Lower lobe of right lung (tissue), 2 donors: ENCODE results near the gene GALNT17. TPM values are rescaled to one million over a fixed set of nuclear protein-coding genes. Genes with fewer than 3 reads are reported as not detected.

Experiments used
- ATAC-seq, 2 donors: fragments of 200-7000 bp; cut with Tn5 transposase; one replicate each; pipeline ENCODE4 v1.9.1; 2020 to 2022; ENCODE audit warnings: mild to moderate bottlenecking in 2 of 2, moderate library complexity in 2 of 2
- DNase-seq: peaks from one replicate; pipeline ENCODE4 v3.0.0-alpha.2; 2020
- H3K27ac ChIP-seq: fragments of 200-600 bp; one replicate; pipeline ENCODE4 v1.8.0; 2022
- H3K27me3 ChIP-seq: fragments of 200-600 bp; one replicate; pipeline ENCODE4 v1.8.0; 2022; ENCODE audit warnings: low read depth
- H3K36me3 ChIP-seq: fragments of 200-600 bp; one replicate; pipeline ENCODE4 v1.8.0; 2022; ENCODE audit warnings: mild to moderate bottlenecking
- H3K4me1 ChIP-seq: fragments of 200-600 bp; one replicate; pipeline ENCODE4 v1.8.0; 2022
- H3K4me3 ChIP-seq: fragments of 200-600 bp; one replicate; pipeline ENCODE4 v1.8.0; 2022; ENCODE audit warnings: mild to moderate bottlenecking
- H3K9me3 ChIP-seq: fragments of 200-600 bp; one replicate; pipeline ENCODE4 v1.8.0; 2022
- intact Hi-C: fragments of 100-400 bp; cut with DNase I; formaldehyde crosslinking; loops from one replicate; pipeline ENCODE4 v1.11.0; 2022
- total RNA-seq: library from RNA; stranded (reverse); fragmentation: NEBNext Ultra II Directional; extraction: Animal tissue kit (Norgen Biotek cat#: 25700); gene quantifications from one replicate; pipeline ENCODE4 v1.2.1, GENCODE V29; 2021
- TF ChIP-seq, protein P1 (sequence below): fragments of 200-600 bp; IDR thresholded peaks from one replicate; pipeline ENCODE4 v1.8.0; 2022; ENCODE audit warnings: antibody characterized with exemption, mild to moderate bottlenecking
- donor health status: DM: no; HTN: yes; CAD: no; lungs with severe emphysema.

Gene GALNT17
- total RNA-seq, 1 donor from 2014 or later, result 6.6 TPM

DNA sequence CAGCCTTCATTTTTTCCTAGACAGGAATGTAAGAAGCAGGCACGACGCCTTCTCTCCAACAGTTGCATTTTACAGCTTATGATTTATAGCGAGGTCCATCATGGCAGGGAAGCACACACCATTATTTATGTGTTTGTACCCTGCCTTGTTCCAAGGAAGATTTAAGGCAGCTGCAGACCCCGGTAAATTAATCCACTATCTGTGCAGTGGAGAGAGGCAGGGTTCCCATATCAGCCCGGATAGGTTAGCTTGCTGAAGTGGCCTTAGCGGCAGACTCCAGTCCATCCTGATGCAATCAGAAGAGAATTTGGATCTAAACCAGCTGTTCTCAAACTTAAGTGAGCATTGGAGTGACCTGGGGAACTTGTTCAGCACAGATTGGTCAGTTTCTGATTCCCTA is 359.4 kb downstream of the GALNT17 start:
- DNase-seq, result no peak
- no peak for ATAC-seq

GRCh38 chr7:71495828-71496227 is 363.9 kb downstream of the GALNT17 start:
- no peak overlapping the region for H3K27ac ChIP-seq
- TF ChIP-seq, protein P1, sequence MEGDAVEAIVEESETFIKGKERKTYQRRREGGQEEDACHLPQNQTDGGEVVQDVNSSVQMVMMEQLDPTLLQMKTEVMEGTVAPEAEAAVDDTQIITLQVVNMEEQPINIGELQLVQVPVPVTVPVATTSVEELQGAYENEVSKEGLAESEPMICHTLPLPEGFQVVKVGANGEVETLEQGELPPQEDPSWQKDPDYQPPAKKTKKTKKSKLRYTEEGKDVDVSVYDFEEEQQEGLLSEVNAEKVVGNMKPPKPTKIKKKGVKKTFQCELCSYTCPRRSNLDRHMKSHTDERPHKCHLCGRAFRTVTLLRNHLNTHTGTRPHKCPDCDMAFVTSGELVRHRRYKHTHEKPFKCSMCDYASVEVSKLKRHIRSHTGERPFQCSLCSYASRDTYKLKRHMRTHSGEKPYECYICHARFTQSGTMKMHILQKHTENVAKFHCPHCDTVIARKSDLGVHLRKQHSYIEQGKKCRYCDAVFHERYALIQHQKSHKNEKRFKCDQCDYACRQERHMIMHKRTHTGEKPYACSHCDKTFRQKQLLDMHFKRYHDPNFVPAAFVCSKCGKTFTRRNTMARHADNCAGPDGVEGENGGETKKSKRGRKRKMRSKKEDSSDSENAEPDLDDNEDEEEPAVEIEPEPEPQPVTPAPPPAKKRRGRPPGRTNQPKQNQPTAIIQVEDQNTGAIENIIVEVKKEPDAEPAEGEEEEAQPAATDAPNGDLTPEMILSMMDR, result no peak
- H3K27me3 ChIP-seq, result no peaks in the 10 kb centered on the region
- no peaks in the 10 kb centered on the region for H3K9me3 ChIP-seq
- DNase-seq (no peak), ATAC-seq (no peak)
- no peaks in the 10 kb centered on the region for H3K36me3 ChIP-seq
- H3K4me3 ChIP-seq, result no peak overlapping the region
- no peaks in the 10 kb centered on the region for H3K4me1 ChIP-seq
- intact Hi-C loops, result no loop called here

More for the DNA sequence above, 359.4 kb downstream of the GALNT17 start:
- intact Hi-C loops, result no loop called here
- no peak overlapping the region for H3K27ac ChIP-seq
- no peaks in the 10 kb centered on the region for H3K27me3 ChIP-seq
- TF ChIP-seq, protein P1, result no peak
- no peaks in the 10 kb centered on the region for H3K4me1 ChIP-seq
- no peaks in the 10 kb centered on the region for H3K9me3 ChIP-seq
- H3K36me3 ChIP-seq, result no peaks in the 10 kb centered on the region
- H3K4me3 ChIP-seq, result no peak overlapping the region

DNA sequence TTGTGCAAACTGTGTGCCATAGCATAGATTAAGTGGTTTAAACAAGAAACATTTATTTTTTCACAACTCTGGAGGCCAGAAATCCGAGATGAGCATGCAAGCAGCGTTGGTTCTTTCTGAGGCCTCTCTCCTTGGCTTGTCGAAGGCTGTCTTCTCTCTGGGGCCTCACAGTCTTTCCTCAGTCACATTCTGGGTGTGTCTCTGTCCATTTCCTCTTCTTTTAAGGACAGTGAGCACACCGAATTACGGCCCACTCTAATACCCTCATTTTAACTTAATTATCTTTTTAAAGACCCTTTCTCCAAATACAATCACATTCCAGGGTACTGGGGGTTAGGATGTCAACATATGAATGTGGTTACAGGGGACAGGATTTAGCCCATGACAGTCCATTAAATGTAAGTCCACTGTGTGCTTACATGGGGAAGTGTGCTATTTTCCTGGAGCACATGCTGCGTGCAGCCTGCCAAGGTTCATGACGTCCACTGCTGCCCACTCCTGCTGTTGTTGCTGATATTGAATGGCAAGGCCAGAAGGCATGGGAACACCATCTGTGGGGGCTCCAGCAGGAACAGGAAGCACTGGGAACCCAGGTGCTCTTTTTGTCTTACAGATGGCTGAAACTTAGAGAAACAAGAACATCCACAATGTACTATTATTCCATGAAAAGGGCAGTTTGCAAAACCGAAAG is 365.5 kb downstream of the GALNT17 start:
- Histone ChIP-seq H3K36me3 (no peaks in the 10 kb centered on the region), H3K4me1 (no peaks in the 10 kb centered on the region), H3K9me3 (no peaks in the 10 kb centered on the region), H3K4me3 (no peak overlapping the region), H3K27ac (no peak overlapping the region), H3K27me3 (no peaks in the 10 kb centered on the region)
- ATAC-seq (no peak), DNase-seq (no peak)
- intact Hi-C loops, result no loop called here
- TF ChIP-seq, protein P1, result no peak

GRCh38 chr7:71498381-71498780 is 366.4 kb downstream of the GALNT17 start:
- ATAC-seq (no peak), DNase-seq (no peak)
- intact Hi-C loops, result no loop called here
- Histone ChIP-seq H3K27me3 (no peaks in the 10 kb centered on the region), H3K9me3 (no peaks in the 10 kb centered on the region), H3K27ac (no peak overlapping the region), H3K4me3 (no peak overlapping the region), H3K4me1 (no peaks in the 10 kb centered on the region), H3K36me3 (no peaks in the 10 kb centered on the region)
- TF ChIP-seq, protein P1, result no peak

GRCh38 chr7:71504697-71505441 is 372.9 kb downstream of the GALNT17 start:
- intact Hi-C loops, result no loop called here

More at GRCh38 chr7:71504697-71505441, 372.9 kb downstream of the GALNT17 start:
- DNase-seq (no peak), ATAC-seq (no peak)
- no peak overlapping the region for H3K4me3 ChIP-seq
- H3K27ac ChIP-seq, result no peak overlapping the region
- H3K4me1 ChIP-seq, result no peaks in the 10 kb centered on the region
- no peaks in the 10 kb centered on the region for H3K9me3 ChIP-seq
- TF ChIP-seq, protein P1, result no peak
- no peaks in the 10 kb centered on the region for H3K36me3 ChIP-seq
- H3K27me3 ChIP-seq, result no peaks in the 10 kb centered on the region
